HEK293 (cell line): ENCODE data around the gene HEATR3.

Experiments used
- HIC1 ChIP-seq: fragments of 450-650 bp; formaldehyde crosslinking; IDR thresholded peaks from 2 replicates; pipeline ENCODE4 v1.5.1; 2016; ENCODE audit warnings: missing biosample characterization, missing genetic modification characterization
- ZBTB1 ChIP-seq: fragments of 450-650 bp; formaldehyde crosslinking; IDR thresholded peaks from 2 replicates; pipeline ENCODE4 v1.5.1; 2016; ENCODE audit warnings: missing biosample characterization, missing genetic modification characterization
- ZBTB17 ChIP-seq: fragments of 450-650 bp; formaldehyde crosslinking; IDR thresholded peaks from 2 replicates; pipeline ENCODE4 v1.5.1; 2016; ENCODE audit warnings: missing biosample characterization, missing genetic modification characterization
- ZBTB21 ChIP-seq: fragments of 450-650 bp; formaldehyde crosslinking; IDR thresholded peaks from 2 replicates; pipeline ENCODE4 v1.5.1; 2017; ENCODE audit warnings: missing biosample characterization, missing genetic modification characterization
- ZBTB8A ChIP-seq: fragments of 450-650 bp; formaldehyde crosslinking; IDR thresholded peaks from 2 replicates; pipeline ENCODE4 v1.5.1; 2016; ENCODE audit warnings: missing biosample characterization, missing genetic modification characterization
- ZNF10 ChIP-seq: fragments of 450-650 bp; formaldehyde crosslinking; IDR thresholded peaks from 2 replicates; pipeline ENCODE4 v1.5.1; 2017; ENCODE audit warnings: missing biosample characterization, missing genetic modification characterization
- ZNF132 ChIP-seq: fragments of 450-650 bp; formaldehyde crosslinking; IDR thresholded peaks from 2 replicates; pipeline ENCODE4 v1.5.1; 2017; ENCODE audit warnings: missing biosample characterization, missing genetic modification characterization, borderline replicate concordance
- ZNF23 ChIP-seq: fragments of 450-650 bp; formaldehyde crosslinking; IDR thresholded peaks from 2 replicates; pipeline ENCODE4 v1.5.1; 2016; ENCODE audit warnings: missing biosample characterization, missing genetic modification characterization, borderline replicate concordance
- ZNF324 ChIP-seq: fragments of 450-650 bp; formaldehyde crosslinking; IDR thresholded peaks from 2 replicates; pipeline ENCODE4 v1.5.1; 2016; ENCODE audit warnings: missing biosample characterization, missing genetic modification characterization
- ZNF792 ChIP-seq: fragments of 450-650 bp; formaldehyde crosslinking; IDR thresholded peaks from 2 replicates; pipeline ENCODE4 v1.5.1; 2016; ENCODE audit warnings: missing biosample characterization, missing genetic modification characterization
- TF ChIP-seq, protein P1 (sequence below): fragments of 450-650 bp; formaldehyde crosslinking; IDR thresholded peaks from 2 replicates; pipeline ENCODE4 v1.5.1; 2016; ENCODE audit warnings: missing biosample characterization, missing genetic modification characterization
- TF ChIP-seq, protein P2 (sequence below): fragments of 450-650 bp; formaldehyde crosslinking; IDR thresholded peaks from 2 replicates; pipeline ENCODE4 v1.5.1; 2016; ENCODE audit warnings: missing biosample characterization, missing genetic modification characterization
- TF ChIP-seq, protein P3 (sequence below): fragments of 450-650 bp; formaldehyde crosslinking; IDR thresholded peaks from 2 replicates; pipeline ENCODE4 v1.5.1; 2016; ENCODE audit warnings: missing biosample characterization, missing genetic modification characterization

- TF ChIP-seq ZNF10 (tag by site-specific recombination), result no peak
- TF ChIP-seq ZNF23 (tag by site-specific recombination), result no peak
- TF ChIP-seq, protein P1, sequence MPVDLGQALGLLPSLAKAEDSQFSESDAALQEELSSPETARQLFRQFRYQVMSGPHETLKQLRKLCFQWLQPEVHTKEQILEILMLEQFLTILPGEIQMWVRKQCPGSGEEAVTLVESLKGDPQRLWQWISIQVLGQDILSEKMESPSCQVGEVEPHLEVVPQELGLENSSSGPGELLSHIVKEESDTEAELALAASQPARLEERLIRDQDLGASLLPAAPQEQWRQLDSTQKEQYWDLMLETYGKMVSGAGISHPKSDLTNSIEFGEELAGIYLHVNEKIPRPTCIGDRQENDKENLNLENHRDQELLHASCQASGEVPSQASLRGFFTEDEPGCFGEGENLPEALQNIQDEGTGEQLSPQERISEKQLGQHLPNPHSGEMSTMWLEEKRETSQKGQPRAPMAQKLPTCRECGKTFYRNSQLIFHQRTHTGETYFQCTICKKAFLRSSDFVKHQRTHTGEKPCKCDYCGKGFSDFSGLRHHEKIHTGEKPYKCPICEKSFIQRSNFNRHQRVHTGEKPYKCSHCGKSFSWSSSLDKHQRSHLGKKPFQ, result no peak
- no peak for TF ChIP-seq ZBTB8A (tag by site-specific recombination)
- no peak for TF ChIP-seq ZBTB21
- TF ChIP-seq, protein P2, sequence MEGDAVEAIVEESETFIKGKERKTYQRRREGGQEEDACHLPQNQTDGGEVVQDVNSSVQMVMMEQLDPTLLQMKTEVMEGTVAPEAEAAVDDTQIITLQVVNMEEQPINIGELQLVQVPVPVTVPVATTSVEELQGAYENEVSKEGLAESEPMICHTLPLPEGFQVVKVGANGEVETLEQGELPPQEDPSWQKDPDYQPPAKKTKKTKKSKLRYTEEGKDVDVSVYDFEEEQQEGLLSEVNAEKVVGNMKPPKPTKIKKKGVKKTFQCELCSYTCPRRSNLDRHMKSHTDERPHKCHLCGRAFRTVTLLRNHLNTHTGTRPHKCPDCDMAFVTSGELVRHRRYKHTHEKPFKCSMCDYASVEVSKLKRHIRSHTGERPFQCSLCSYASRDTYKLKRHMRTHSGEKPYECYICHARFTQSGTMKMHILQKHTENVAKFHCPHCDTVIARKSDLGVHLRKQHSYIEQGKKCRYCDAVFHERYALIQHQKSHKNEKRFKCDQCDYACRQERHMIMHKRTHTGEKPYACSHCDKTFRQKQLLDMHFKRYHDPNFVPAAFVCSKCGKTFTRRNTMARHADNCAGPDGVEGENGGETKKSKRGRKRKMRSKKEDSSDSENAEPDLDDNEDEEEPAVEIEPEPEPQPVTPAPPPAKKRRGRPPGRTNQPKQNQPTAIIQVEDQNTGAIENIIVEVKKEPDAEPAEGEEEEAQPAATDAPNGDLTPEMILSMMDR (tag by site-specific recombination), result no peak
- TF ChIP-seq ZBTB1 (tag by site-specific recombination), result no peak
- TF ChIP-seq, protein P3, sequence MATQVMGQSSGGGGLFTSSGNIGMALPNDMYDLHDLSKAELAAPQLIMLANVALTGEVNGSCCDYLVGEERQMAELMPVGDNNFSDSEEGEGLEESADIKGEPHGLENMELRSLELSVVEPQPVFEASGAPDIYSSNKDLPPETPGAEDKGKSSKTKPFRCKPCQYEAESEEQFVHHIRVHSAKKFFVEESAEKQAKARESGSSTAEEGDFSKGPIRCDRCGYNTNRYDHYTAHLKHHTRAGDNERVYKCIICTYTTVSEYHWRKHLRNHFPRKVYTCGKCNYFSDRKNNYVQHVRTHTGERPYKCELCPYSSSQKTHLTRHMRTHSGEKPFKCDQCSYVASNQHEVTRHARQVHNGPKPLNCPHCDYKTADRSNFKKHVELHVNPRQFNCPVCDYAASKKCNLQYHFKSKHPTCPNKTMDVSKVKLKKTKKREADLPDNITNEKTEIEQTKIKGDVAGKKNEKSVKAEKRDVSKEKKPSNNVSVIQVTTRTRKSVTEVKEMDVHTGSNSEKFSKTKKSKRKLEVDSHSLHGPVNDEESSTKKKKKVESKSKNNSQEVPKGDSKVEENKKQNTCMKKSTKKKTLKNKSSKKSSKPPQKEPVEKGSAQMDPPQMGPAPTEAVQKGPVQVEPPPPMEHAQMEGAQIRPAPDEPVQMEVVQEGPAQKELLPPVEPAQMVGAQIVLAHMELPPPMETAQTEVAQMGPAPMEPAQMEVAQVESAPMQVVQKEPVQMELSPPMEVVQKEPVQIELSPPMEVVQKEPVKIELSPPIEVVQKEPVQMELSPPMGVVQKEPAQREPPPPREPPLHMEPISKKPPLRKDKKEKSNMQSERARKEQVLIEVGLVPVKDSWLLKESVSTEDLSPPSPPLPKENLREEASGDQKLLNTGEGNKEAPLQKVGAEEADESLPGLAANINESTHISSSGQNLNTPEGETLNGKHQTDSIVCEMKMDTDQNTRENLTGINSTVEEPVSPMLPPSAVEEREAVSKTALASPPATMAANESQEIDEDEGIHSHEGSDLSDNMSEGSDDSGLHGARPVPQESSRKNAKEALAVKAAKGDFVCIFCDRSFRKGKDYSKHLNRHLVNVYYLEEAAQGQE, result no peak
- TF ChIP-seq HIC1, result no peak
- no peak for TF ChIP-seq ZNF132 (tag by site-specific recombination)
- no peak for TF ChIP-seq ZBTB17
- TF ChIP-seq ZNF324 (tag by site-specific recombination), result no peak
- TF ChIP-seq ZNF792 (tag by site-specific recombination), result no peak
These were observed 42.1 kb upstream of the HEATR3 start for GRCh38 chr16:50023641-50024040.
